Uterus (tissue), 2 donors: ENCODE results near the gene ADARB1.

ENCODE experiments used
- CTCF ChIP-seq, 4 experiments: fragments of 200-600 bp in 2 of 4; fragments of 450-650 bp in 2 of 4; sonication (generic) in 2 of 4; IDR thresholded peaks; one replicate each; pipeline ENCODE4 v1.5.1; 2016 to 2019; ENCODE audit warnings: antibody characterized with exemption in 4 of 4, mild to moderate bottlenecking in 2 of 4, moderate library complexity in 1 of 4
- POLR2A ChIP-seq, 2 donors: fragments of 450-650 bp; IDR thresholded peaks; one replicate each; pipeline ENCODE4 v1.6.1; 2016; ENCODE audit warnings: antibody characterized with exemption in 2 of 2, mild to moderate bottlenecking in 1 of 2, moderate library complexity in 1 of 2

GRCh38 chr21:45209685-45210284 lies 135.4 kb downstream of the ADARB1 start:
- TF ChIP-seq CTCF (IDR thresholded peaks at IDR 0.05) (no peak), POLR2A (IDR thresholded peaks at IDR 0.05) (no peak)
